Hepatocyte (in vitro differentiated cells): ENCODE results near the gene CABLES2.

ENCODE experiments used
- EZH2 ChIP-seq: fragments of 200-600 bp; sonication (generic); IDR thresholded peaks from 2 replicates; pipeline ENCODE4 v1.6.1; 2016; ENCODE audit warnings: antibody characterized with exemption, mild to moderate bottlenecking, borderline replicate concordance
- TF ChIP-seq, protein P1 (sequence below): fragments of 200-600 bp; sonication (generic); IDR thresholded peaks from 2 replicates; pipeline ENCODE4 v1.5.1; 2016; ENCODE audit warnings: antibody characterized with exemption, mild to moderate bottlenecking; ENCODE audit not compliant: poor library complexity

DNA sequence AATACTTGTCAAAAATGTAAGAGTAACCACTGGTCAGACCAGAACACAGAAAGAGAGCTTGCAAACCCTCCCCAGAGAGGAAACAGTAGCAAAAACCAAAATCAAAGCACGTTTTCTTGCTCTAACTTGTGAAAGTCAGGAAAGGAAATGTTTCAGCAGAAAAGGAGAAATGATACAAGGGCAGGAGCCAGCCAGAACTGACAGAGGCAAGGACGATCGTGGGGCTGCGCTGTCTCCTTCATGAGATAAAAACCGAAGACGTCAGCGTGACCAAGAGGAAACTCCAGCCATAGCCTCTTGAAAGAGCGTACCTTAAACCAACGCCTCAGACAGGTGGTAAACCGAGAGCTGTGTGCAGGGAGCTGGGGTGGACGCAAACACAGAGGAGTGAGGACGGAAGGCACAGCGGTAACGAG, 67.4 kb downstream of the CABLES2 start:
- TF ChIP-seq, protein P1, sequence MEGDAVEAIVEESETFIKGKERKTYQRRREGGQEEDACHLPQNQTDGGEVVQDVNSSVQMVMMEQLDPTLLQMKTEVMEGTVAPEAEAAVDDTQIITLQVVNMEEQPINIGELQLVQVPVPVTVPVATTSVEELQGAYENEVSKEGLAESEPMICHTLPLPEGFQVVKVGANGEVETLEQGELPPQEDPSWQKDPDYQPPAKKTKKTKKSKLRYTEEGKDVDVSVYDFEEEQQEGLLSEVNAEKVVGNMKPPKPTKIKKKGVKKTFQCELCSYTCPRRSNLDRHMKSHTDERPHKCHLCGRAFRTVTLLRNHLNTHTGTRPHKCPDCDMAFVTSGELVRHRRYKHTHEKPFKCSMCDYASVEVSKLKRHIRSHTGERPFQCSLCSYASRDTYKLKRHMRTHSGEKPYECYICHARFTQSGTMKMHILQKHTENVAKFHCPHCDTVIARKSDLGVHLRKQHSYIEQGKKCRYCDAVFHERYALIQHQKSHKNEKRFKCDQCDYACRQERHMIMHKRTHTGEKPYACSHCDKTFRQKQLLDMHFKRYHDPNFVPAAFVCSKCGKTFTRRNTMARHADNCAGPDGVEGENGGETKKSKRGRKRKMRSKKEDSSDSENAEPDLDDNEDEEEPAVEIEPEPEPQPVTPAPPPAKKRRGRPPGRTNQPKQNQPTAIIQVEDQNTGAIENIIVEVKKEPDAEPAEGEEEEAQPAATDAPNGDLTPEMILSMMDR = no peak
- no peak for TF ChIP-seq EZH2
